Neural cell (in vitro differentiated cells): ENCODE measurements around the gene MDN1. TPM values are rescaled to one million over a fixed set of nuclear protein-coding genes. Genes with fewer than 3 reads are reported as not detected.

Experiments
- H2AFZ ChIP-seq: fragments of 200-600, 300-800 bp; sonication (generic), shearing (Covaris generic); 2 replicates; pipeline ENCODE4 v1.6.0; 2014; ENCODE audit warnings: low read depth, mild to moderate bottlenecking, antibody characterized with exemption, low read length, moderate library complexity
- H3F3A ChIP-seq: fragments of 200-600 bp; shearing (Covaris generic); 2 replicates; pipeline ENCODE4 v1.6.1; 2016; ENCODE audit warnings: mild to moderate bottlenecking, moderate library complexity, mixed read lengths, antibody characterized with exemption, low read length; ENCODE audit not compliant: insufficient read depth, poor library complexity, severe bottlenecking
- H3K27ac ChIP-seq: fragments of 200-600, 300-800 bp; sonication (generic), shearing (Covaris generic); 2 replicates; pipeline ENCODE4 v1.5.1; 2014; ENCODE audit warnings: mild to moderate bottlenecking, low read length, moderate library complexity
- H3K27me3 ChIP-seq: fragments of 300-800, 200-600 bp; sonication (generic), shearing (Covaris generic); 2 replicates; pipeline ENCODE4 v1.6.0; 2014; ENCODE audit warnings: mild to moderate bottlenecking, low read depth, low read length, moderate library complexity; ENCODE audit not compliant: insufficient read depth
- H3K36me3 ChIP-seq: fragments of 300-800, 200-600 bp; sonication (generic), shearing (Covaris generic); 2 replicates; pipeline ENCODE4 v1.5.1; 2014; ENCODE audit warnings: mild to moderate bottlenecking, antibody characterized with exemption, low read length, moderate library complexity; ENCODE audit not compliant: insufficient read depth
- H3K4me2 ChIP-seq: fragments of 300-800, 200-600 bp; sonication (generic), shearing (Covaris generic); 2 replicates; pipeline ENCODE4 v1.6.0; 2014; ENCODE audit warnings: mild to moderate bottlenecking, low read length
- H3K4me3 ChIP-seq: fragments of 300-800, 200-600 bp; sonication (generic), shearing (Covaris generic); 2 replicates; pipeline ENCODE4 v1.5.1; 2014; ENCODE audit warnings: mild to moderate bottlenecking, low read length, moderate library complexity
- H3K79me2 ChIP-seq: fragments of 200-600 bp; shearing (Covaris generic); replicated peaks from 2 replicates; pipeline ENCODE4 v1.6.0; 2014; ENCODE audit warnings: mild to moderate bottlenecking, low read length, moderate library complexity; ENCODE audit not compliant: insufficient read depth
- H3K9ac ChIP-seq: fragments of 300-800, 200-600 bp; sonication (generic), shearing (Covaris generic); 2 replicates; pipeline ENCODE4 v1.6.1; 2016; ENCODE audit warnings: mild to moderate bottlenecking, low read length, mixed read lengths
- H3K9me2 ChIP-seq: fragments of 200-600 bp; shearing (Covaris generic); 2 replicates; pipeline ENCODE4 v1.6.1; 2016; ENCODE audit warnings: mild to moderate bottlenecking, low read length, mixed read lengths; ENCODE audit not compliant: insufficient read depth
- H3K9me3 ChIP-seq: fragments of 200-600, 300-800 bp; sonication (generic), shearing (Covaris generic); 2 replicates; pipeline ENCODE4 v1.6.1; 2016; ENCODE audit warnings: mild to moderate bottlenecking, mixed run types, low read length, moderate library complexity, mixed read lengths
- H4K20me1 ChIP-seq: fragments of 200-600 bp; shearing (Covaris generic); 2 replicates; pipeline ENCODE4 v1.6.1; 2016; ENCODE audit warnings: mild to moderate bottlenecking, mixed run types; ENCODE audit not compliant: insufficient read depth
- EP300 ChIP-seq: fragments of 450-650 bp; conservative IDR thresholded peaks from 2 replicates; pipeline ENCODE4 v1.6.1; 2014; ENCODE audit warnings: antibody characterized with exemption, mild to moderate bottlenecking, moderate library complexity; ENCODE audit not compliant: poor library complexity, severe bottlenecking
- EZH2 ChIP-seq: fragments of 200-600, 300-800 bp; shearing (Covaris generic), sonication (generic); IDR thresholded peaks from 2 replicates; pipeline ENCODE4 v1.6.1; 2014; ENCODE audit warnings: antibody characterized with exemption, low read length, borderline replicate concordance, mild to moderate bottlenecking; ENCODE audit not compliant: insufficient read depth, poor library complexity, severe bottlenecking
- MXI1 ChIP-seq: fragments of 450-650 bp; conservative IDR thresholded peaks from 2 replicates; pipeline ENCODE4 v1.6.1; 2014; ENCODE audit warnings: antibody characterized with exemption, mild to moderate bottlenecking; ENCODE audit not compliant: poor library complexity, severe bottlenecking
- POLR2AphosphoS5 ChIP-seq: IDR thresholded peaks from 2 replicates; pipeline ENCODE4 v1.6.1; 2012
- RAD21 ChIP-seq: fragments of 450-650 bp; conservative IDR thresholded peaks from 2 replicates; pipeline ENCODE4 v1.6.1; 2014; ENCODE audit warnings: antibody characterized with exemption, mild to moderate bottlenecking, moderate library complexity
- SMC3 ChIP-seq: fragments of 450-650 bp; conservative IDR thresholded peaks from 2 replicates; pipeline ENCODE4 v1.6.1; 2014; ENCODE audit warnings: antibody characterized with exemption, mild to moderate bottlenecking, moderate library complexity; ENCODE audit not compliant: poor library complexity
- TAF1 ChIP-seq: IDR thresholded peaks from 2 replicates; pipeline ENCODE4 v1.6.1; 2012; ENCODE audit warnings: low read depth
- polyA plus RNA-seq: library from polyadenylated mRNA; depleted of rRNA; stranded (reverse); fragments of >200 nt; gene quantifications from 2 replicates; pipeline ENCODE4 v1.2.3, GENCODE V29; 2014
- TF ChIP-seq, protein P1 (sequence below): fragments of 450-650 bp; IDR thresholded peaks from 2 replicates; pipeline ENCODE4 v1.5.1; 2014; ENCODE audit warnings: antibody characterized with exemption, mild to moderate bottlenecking, moderate library complexity; ENCODE audit not compliant: poor library complexity, severe bottlenecking
- TF ChIP-seq, protein P2 (sequence below): IDR thresholded peaks from 2 replicates; pipeline ENCODE4 v1.6.1; 2012; ENCODE audit warnings: borderline replicate concordance

Gene MDN1
- polyA plus RNA-seq, 1 donor from 2014 or later = 17.8 TPM

DNA sequence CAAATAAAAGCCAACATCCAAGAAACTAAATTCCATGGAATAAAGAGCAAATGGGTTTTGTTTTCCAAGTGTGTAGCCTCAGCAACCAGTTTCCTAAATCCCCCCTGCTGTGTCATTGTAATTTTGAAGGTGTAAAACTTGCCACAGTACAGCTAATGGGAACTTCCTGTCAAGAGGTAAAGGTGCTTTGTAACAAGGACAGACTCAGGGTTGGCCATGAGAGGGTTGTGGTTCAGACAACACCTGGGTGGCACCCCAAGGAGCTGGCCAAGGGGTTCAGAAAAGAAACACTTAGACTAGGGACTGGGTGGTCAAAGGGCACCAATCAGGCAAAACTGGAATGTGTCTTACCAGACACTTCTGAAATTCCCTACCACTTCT is 128.7 kb downstream of the MDN1 start:
- Histone ChIP-seq H3K27me3 (no peaks in the 10 kb centered on the region), H3K9ac (no peak overlapping the region), H3K4me3 (no peak overlapping the region), H2AFZ (no peak overlapping the region), H4K20me1 (no peaks in the 10 kb centered on the region), H3K79me2 (no peaks in the 10 kb centered on the region), H3K9me2 (no peaks in the 10 kb centered on the region), H3K36me3 (peaks cover 7% of the 10 kb centered on the region), H3K4me2 (no peak overlapping the region), H3K9me3 (no peaks in the 10 kb centered on the region), H3K27ac (no peak overlapping the region), H3F3A (no peaks in the 10 kb centered on the region)
- TF ChIP-seq SMC3 (no peak), EZH2 (no peak), EP300 (no peak), MXI1 (no peak), RAD21 (no peak), TAF1 (no peak), POLR2AphosphoS5 (no peak)
- TF ChIP-seq, protein P1, sequence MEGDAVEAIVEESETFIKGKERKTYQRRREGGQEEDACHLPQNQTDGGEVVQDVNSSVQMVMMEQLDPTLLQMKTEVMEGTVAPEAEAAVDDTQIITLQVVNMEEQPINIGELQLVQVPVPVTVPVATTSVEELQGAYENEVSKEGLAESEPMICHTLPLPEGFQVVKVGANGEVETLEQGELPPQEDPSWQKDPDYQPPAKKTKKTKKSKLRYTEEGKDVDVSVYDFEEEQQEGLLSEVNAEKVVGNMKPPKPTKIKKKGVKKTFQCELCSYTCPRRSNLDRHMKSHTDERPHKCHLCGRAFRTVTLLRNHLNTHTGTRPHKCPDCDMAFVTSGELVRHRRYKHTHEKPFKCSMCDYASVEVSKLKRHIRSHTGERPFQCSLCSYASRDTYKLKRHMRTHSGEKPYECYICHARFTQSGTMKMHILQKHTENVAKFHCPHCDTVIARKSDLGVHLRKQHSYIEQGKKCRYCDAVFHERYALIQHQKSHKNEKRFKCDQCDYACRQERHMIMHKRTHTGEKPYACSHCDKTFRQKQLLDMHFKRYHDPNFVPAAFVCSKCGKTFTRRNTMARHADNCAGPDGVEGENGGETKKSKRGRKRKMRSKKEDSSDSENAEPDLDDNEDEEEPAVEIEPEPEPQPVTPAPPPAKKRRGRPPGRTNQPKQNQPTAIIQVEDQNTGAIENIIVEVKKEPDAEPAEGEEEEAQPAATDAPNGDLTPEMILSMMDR = no peak
- TF ChIP-seq, protein P2, sequence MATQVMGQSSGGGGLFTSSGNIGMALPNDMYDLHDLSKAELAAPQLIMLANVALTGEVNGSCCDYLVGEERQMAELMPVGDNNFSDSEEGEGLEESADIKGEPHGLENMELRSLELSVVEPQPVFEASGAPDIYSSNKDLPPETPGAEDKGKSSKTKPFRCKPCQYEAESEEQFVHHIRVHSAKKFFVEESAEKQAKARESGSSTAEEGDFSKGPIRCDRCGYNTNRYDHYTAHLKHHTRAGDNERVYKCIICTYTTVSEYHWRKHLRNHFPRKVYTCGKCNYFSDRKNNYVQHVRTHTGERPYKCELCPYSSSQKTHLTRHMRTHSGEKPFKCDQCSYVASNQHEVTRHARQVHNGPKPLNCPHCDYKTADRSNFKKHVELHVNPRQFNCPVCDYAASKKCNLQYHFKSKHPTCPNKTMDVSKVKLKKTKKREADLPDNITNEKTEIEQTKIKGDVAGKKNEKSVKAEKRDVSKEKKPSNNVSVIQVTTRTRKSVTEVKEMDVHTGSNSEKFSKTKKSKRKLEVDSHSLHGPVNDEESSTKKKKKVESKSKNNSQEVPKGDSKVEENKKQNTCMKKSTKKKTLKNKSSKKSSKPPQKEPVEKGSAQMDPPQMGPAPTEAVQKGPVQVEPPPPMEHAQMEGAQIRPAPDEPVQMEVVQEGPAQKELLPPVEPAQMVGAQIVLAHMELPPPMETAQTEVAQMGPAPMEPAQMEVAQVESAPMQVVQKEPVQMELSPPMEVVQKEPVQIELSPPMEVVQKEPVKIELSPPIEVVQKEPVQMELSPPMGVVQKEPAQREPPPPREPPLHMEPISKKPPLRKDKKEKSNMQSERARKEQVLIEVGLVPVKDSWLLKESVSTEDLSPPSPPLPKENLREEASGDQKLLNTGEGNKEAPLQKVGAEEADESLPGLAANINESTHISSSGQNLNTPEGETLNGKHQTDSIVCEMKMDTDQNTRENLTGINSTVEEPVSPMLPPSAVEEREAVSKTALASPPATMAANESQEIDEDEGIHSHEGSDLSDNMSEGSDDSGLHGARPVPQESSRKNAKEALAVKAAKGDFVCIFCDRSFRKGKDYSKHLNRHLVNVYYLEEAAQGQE = no peak

DNA sequence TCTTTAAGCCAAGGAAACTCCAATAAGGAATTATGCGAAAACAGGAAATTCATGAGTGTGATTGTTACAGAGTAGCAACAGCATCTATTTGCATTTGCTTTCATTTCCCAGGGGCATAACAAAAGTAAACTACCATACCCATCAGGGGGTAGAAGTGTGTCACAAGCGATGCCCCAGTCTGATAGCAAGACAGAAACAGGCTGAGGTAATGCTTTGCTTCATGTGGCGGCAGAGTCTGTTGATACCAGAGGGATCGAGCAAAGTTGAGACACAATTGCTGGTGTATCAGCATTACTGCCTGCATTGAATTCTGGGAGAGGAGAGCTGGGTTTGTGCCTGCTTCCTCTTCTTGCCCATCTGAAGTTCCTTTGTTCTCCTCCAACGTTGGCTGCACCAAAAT is 129.9 kb downstream of the MDN1 start:
- H3F3A ChIP-seq = no peaks in the 10 kb centered on the region
- no peaks in the 10 kb centered on the region for H3K27me3 ChIP-seq
- H3K79me2 ChIP-seq = no peaks in the 10 kb centered on the region
- H3K9me2 ChIP-seq = no peaks in the 10 kb centered on the region
- no peaks in the 10 kb centered on the region for H4K20me1 ChIP-seq
- H3K36me3 ChIP-seq = peaks cover 7% of the 10 kb centered on the region
- H3K4me3 ChIP-seq = no peak overlapping the region
- H3K9me3 ChIP-seq = no peaks in the 10 kb centered on the region
- no peak for TF ChIP-seq POLR2AphosphoS5
- no peak for TF ChIP-seq RAD21
- TF ChIP-seq SMC3 = no peak
- no peak for TF ChIP-seq EP300
- TF ChIP-seq, protein P2 = no peak
- no peak overlapping the region for H3K4me2 ChIP-seq
- H3K9ac ChIP-seq = no peak overlapping the region
- no peak overlapping the region for H2AFZ ChIP-seq
- no peak overlapping the region for H3K27ac ChIP-seq
